Activated B cell treated with CpG ODN at 0.5 μM for 24 hours (primary cell): Measurements from ENCODE around the gene ELL. TPM values are rescaled to one million over a fixed set of nuclear protein-coding genes. Genes with fewer than 3 reads are reported as not detected.
A peak's percentile ranks its signal among the peaks of the same experiment; 100 is the strongest.

ENCODE experiments used
- ATAC-seq: fragments of 200-7000 bp; cut with Tn5 transposase; one replicate; pipeline ENCODE4 v1.10.0; 2021; ENCODE audit warnings: low read depth, mild to moderate bottlenecking, moderate library complexity
- CTCF ChIA-PET: fragments of 350-600 bp; sonication (Branson Sonifier 250); formaldehyde crosslinking; loops from one replicate; lab custom pipeline; 2021; ENCODE audit warnings: antibody characterized with exemption; lab: Charles Lee
- POLR2A ChIA-PET: fragments of 350-600 bp; sonication (Branson Sonifier 250); formaldehyde crosslinking; loops from one replicate; lab custom pipeline; 2021; ENCODE audit warnings: antibody characterized with exemption; lab: Charles Lee
- DNase-seq: peaks from one replicate; pipeline ENCODE4 v3.0.0; 2022
- H3K27ac Mint-ChIP-seq: one replicate; pipeline ENCODE4 v1.8.0; 2020; ENCODE audit warnings: mixed read lengths
- H3K27me3 Mint-ChIP-seq: one replicate; pipeline ENCODE4 v1.8.0; 2021; ENCODE audit warnings: mixed read lengths
- H3K36me3 Mint-ChIP-seq: one replicate; pipeline ENCODE4 v1.8.0; 2021; ENCODE audit warnings: low read depth, mixed read lengths
- H3K4me1 Mint-ChIP-seq: one replicate; pipeline ENCODE4 v1.8.0; 2021; ENCODE audit warnings: mixed read lengths
- H3K4me3 Mint-ChIP-seq: one replicate; pipeline ENCODE4 v1.8.0; 2020; ENCODE audit warnings: mild to moderate bottlenecking, mixed read lengths
- H3K9me3 Mint-ChIP-seq: one replicate; pipeline ENCODE4 v1.8.0; 2020; ENCODE audit warnings: mixed read lengths
- CTCF ChIP-seq: fragments of 200-600 bp; IDR thresholded peaks from one replicate; pipeline ENCODE4 v1.8.0; 2022; ENCODE audit warnings: antibody characterized with exemption, mild to moderate bottlenecking
- intact Hi-C: fragments of 100-400 bp; cut with micrococcal nuclease; formaldehyde crosslinking; loops from one replicate; pipeline ENCODE4 v1.15.1; 2024
- total RNA-seq: library from RNA; stranded (reverse); gene quantifications from 2 replicates; pipeline ENCODE4 v1.2.3, GENCODE V29; 2022

The ELL gene
- total RNA-seq, 1 donor from 2014 or later, result 32.6 TPM

GRCh38 chr19:18440415-18440877 is 81.4 kb downstream of the ELL start:
- Mint-ChIP-seq H3K27me3 (no peaks in the 10 kb centered on the region), H3K4me1 (peaks cover 30% of the 10 kb centered on the region), H3K27ac (no peak overlapping the region), H3K9me3 (no peaks in the 10 kb centered on the region), H3K4me3 (no peak overlapping the region), H3K36me3 (peaks cover 20% of the 10 kb centered on the region)
- intact Hi-C loops, result no loop called here
- DNase-seq (no peak), ATAC-seq (no peak)
- ChIA-PET CTCF (no interaction called here), POLR2A (interaction anchor here (0.6 to 1.3 kb wide), 5 partner anchors 11 to 441 kb away, joined by 3 to 4 read pairs (median 3); partner anchors contain the start of gene SSBP4)
- no peak for TF ChIP-seq CTCF

- ATAC-seq (no peak), DNase-seq (no peak)
- Mint-ChIP-seq H3K4me1 (peaks cover 30% of the 10 kb centered on the region), H3K9me3 (no peaks in the 10 kb centered on the region), H3K4me3 (no peak overlapping the region), H3K27me3 (no peaks in the 10 kb centered on the region), H3K27ac (peak overlapping the region; percentile 46), H3K36me3 (peaks cover 17% of the 10 kb centered on the region)
- TF ChIP-seq CTCF, result no peak
- POLR2A ChIA-PET, result interaction anchor here (0.6 to 1.3 kb wide), 4 partner anchors 9 to 441 kb away, joined by 3 to 4 read pairs (median 4); partner anchors contain the start of gene SSBP4
- intact Hi-C loops, result loop anchor here (5.0 kb wide), 1 partner anchor 392 kb away; the partner anchor contains the start of gene UPF1
- CTCF ChIA-PET, result no interaction called here
Observed at GRCh38 chr19:18439910-18440237, 82.0 kb downstream of the ELL start.

- H3K27me3 Mint-ChIP-seq, result no peaks in the 10 kb centered on the region
- CTCF ChIA-PET, result interaction anchor here (0.8 kb wide), 1 partner anchor 11 kb away, joined by 3 read pairs; no protein-coding TSS in a partner anchor
- POLR2A ChIA-PET, result interaction anchor here (0.6 to 1.5 kb wide), 7 partner anchors 8 to 491 kb away, joined by 3 to 9 read pairs (median 3); partner anchors contain the start of genes COPE, DDX49 and SSBP4
Observed at GRCh38 chr19:18439025-18439909, 82.6 kb downstream of the ELL start.

GRCh38 chr19:18438331-18439024 is 83.4 kb downstream of the ELL start:
- ATAC-seq (no peak), DNase-seq (no peak)
- Mint-ChIP-seq H3K4me3 (no peak overlapping the region), H3K9me3 (no peaks in the 10 kb centered on the region), H3K36me3 (peaks cover 4% of the 10 kb centered on the region), H3K27me3 (no peaks in the 10 kb centered on the region), H3K4me1 (peaks cover 39% of the 10 kb centered on the region), H3K27ac (no peak overlapping the region)
- CTCF ChIA-PET, result interaction anchor here (0.8 kb wide), 1 partner anchor 12 kb away, joined by 3 read pairs; no protein-coding TSS in a partner anchor
- TF ChIP-seq CTCF, result no peak
- intact Hi-C loops, result loop anchor here (5.0 kb wide), 1 partner anchor 394 kb away; the partner anchor contains the start of gene UPF1
- POLR2A ChIA-PET, result interaction anchor here (0.6 to 1.5 kb wide), 4 partner anchors 18 to 481 kb away, joined by 3 to 9 read pairs (median 4); partner anchors contain the start of genes COPE and DDX49

More at GRCh38 chr19:18439025-18439909, 82.6 kb downstream of the ELL start:
- H3K36me3 Mint-ChIP-seq, result peaks cover 12% of the 10 kb centered on the region
- no peak for ATAC-seq
- intact Hi-C loops, result loop anchor here (5.0 kb wide), 1 partner anchor 393 kb away; the partner anchor contains the start of gene UPF1
- peaks cover 36% of the 10 kb centered on the region for H3K4me1 Mint-ChIP-seq
- peak overlapping the region; percentile 24 for H3K4me3 Mint-ChIP-seq
- no peaks in the 10 kb centered on the region for H3K9me3 Mint-ChIP-seq
- no peak for TF ChIP-seq CTCF
- no peak for DNase-seq
- peak overlapping the region; percentile 46 for H3K27ac Mint-ChIP-seq
